KOPT-K1 (cell line): Measurements from ENCODE around the gene KCNH6.

Source experiments
- H3K27ac ChIP-seq: fragments of 200-600 bp; sonication (generic); 2 replicates; pipeline ENCODE4 v1.5.1; 2016; ENCODE audit warnings: antibody characterized with exemption, mild to moderate bottlenecking, low read depth, low read length; ENCODE audit not compliant: poor library complexity, severe bottlenecking
- H3K36me3 ChIP-seq: fragments of 200-600 bp; sonication (generic); 2 replicates; pipeline ENCODE4 v1.5.1; 2017; ENCODE audit warnings: antibody characterized with exemption, mild to moderate bottlenecking, low read length, moderate library complexity; ENCODE audit not compliant: insufficient read depth
- H3K9me3 ChIP-seq: fragments of 200-600 bp; sonication (generic); 2 replicates; pipeline ENCODE4 v1.5.1; 2017; ENCODE audit warnings: antibody characterized with exemption, low read length, mild to moderate bottlenecking; ENCODE audit not compliant: insufficient read depth, poor library complexity, severe bottlenecking

Gene KCNH6

DNA sequence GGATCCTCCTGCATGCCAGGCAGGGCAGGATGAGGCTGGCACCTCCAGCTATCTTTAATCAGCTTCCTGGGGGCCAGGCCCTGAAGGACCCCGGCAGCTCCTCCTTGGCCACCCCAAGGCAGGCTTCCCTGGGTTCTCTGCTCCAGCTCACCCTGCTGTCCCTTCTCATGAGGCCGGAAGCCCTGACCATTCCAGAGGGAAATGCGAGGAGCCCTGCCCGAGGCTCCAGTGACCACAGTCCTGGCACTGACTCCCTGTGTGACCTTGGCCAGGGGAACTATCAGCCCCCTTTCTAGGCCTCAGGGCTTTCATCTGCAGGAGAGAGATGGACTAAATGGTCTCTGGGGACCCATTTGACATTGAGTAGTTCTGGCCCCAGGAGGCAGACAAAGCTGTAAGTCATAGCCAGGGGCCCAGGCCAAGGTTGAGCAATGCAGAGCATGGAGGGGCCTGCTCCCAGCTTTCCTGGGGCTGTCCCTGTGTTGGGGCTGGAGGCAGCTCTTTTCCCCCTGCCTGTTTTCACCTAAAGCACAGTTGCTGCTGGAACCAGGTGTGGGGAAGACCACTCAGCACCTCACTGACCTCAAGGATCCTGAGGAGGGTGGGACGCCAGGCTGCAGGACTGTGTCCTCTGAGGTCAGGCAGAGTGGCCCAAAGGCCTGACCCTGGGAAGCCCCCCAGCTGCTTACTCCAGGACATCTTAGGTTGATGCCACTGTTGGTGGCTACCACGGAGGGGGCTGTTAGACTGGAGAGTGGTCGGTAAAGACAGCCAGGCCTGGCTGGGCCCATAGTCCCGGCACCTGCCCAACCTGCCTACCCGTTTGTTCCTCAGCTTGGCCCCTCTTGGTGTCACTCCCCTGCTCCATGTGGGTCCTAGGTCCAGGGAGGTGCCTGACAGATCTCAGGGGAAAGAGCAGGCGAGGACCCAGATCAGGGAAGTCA, 8.1 kb downstream of the KCNH6 start:
- no peak overlapping the region for H3K27ac ChIP-seq
- no peaks in the 10 kb centered on the region for H3K36me3 ChIP-seq

DNA sequence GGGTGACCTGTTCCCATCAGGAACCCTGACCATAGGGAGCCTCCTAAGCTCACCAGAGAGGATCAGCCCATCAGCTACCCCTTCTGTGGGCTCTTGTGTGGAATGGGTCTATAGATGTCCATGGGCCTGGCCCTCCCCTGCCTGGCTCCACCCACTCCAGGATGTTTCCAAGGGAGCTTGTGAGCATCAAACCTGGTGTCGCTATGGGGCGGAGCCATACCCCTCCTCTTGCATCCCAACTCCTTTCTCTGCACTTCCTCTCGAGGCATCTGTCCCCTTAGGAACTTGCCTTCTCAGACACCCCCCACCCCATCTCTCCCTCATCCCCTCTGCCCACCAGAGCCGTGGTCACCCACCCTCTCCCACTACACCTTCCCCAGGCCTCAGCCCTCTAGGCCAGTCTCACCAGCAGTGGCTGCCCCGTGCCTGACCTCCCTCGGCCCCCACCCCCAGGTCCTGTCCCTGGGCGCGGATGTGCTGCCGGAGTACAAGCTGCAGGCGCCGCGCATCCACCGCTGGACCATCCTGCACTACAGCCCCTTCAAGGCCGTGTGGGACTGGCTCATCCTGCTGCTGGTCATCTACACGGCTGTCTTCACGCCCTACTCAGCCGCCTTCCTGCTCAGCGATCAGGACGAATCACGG, 10.4 kb downstream of the KCNH6 start:
- Histone ChIP-seq H3K36me3 (no peaks in the 10 kb centered on the region), H3K9me3 (no peaks in the 10 kb centered on the region), H3K27ac (no peak overlapping the region)

More for the DNA sequence above, 8.1 kb downstream of the KCNH6 start:
- no peaks in the 10 kb centered on the region for H3K9me3 ChIP-seq

DNA sequence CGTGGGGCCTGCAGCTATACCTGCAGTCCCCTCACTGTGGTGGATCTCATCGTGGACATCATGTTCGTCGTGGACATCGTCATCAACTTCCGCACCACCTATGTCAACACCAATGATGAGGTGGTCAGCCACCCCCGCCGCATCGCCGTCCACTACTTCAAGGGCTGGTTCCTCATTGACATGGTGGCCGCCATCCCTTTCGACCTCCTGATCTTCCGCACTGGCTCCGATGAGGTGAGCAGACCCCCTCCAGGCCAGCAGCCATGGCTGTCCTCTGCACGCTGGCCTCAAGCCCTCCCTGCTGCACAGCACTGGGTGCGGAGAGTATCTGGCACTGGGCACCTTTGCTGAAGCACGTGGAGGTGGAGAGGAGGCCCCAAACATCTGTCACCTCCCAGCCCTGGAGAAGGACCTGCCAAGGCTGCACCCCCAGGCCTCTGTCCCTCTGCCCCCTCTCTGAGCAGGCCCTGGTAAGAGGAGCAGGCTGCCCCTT, 11.0 kb downstream of the KCNH6 start:
- no peaks in the 10 kb centered on the region for H3K36me3 ChIP-seq

DNA sequence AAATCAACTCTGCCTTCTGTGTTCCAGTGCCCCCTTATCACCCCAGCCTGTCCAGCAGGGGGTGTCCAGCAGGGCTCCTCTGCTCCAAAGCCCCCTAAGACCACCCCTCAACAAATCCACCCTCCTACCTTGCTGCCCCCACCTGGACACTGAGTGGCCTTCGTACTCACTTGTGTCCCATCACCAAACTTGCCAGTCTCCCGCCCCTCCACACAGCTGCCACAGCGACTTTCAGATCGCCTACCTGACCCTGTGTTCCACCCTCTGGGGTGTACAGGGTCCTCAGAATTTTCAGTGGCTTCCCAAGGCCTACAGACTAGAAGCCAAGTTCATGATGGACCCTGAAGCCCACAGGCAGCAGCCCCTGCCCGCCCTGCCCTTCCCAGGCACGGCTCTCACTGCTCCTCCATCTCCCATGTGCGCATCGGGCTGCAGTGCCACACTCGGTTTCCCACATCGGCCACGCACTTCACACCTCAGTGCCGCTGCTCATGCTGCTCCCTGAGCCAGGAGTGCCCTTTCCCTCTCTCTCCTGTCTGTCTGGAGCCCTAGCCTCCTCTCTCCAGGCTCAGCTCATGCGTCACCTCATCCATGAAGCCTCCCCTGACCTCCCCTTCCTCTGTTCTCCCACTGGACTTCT, 11.8 kb downstream of the KCNH6 start:
- Histone ChIP-seq H3K27ac (no peak overlapping the region), H3K9me3 (no peaks in the 10 kb centered on the region), H3K36me3 (no peaks in the 10 kb centered on the region)

More for the DNA sequence above, 11.0 kb downstream of the KCNH6 start:
- Histone ChIP-seq H3K27ac (no peak overlapping the region), H3K9me3 (no peaks in the 10 kb centered on the region)

DNA sequence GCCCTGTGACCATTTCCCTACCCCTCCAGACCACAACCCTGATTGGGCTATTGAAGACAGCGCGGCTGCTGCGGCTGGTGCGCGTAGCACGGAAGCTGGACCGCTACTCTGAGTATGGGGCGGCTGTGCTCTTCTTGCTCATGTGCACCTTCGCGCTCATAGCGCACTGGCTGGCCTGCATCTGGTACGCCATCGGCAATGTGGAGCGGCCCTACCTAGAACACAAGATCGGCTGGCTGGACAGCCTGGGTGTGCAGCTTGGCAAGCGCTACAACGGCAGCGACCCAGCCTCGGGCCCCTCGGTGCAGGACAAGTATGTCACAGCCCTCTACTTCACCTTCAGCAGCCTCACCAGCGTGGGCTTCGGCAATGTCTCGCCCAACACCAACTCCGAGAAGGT, 12.5 kb downstream of the KCNH6 start:
- Histone ChIP-seq H3K36me3 (no peaks in the 10 kb centered on the region), H3K27ac (no peak overlapping the region), H3K9me3 (no peaks in the 10 kb centered on the region)

DNA sequence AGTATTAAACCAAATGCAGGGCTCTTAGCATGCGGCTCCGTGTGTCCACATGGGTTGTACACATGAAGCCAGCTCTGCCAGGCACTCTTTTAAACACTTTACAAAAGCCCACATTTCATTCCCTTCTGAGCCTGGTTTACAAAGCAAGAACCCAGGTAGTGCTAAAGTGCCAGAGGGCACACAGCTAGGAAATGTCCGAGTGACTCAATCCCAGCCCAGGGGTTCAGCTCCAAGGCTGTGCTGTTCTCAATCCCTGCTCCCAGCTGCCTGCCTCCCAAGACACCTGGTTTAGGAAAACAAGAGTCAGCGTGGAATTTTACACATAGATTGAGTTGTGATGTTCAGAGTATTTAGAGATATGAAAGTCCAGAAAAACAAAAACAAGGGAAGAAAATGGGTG, 13.8 kb downstream of the KCNH6 start:
- no peaks in the 10 kb centered on the region for H3K9me3 ChIP-seq
- H3K27ac ChIP-seq: no peak overlapping the region

DNA sequence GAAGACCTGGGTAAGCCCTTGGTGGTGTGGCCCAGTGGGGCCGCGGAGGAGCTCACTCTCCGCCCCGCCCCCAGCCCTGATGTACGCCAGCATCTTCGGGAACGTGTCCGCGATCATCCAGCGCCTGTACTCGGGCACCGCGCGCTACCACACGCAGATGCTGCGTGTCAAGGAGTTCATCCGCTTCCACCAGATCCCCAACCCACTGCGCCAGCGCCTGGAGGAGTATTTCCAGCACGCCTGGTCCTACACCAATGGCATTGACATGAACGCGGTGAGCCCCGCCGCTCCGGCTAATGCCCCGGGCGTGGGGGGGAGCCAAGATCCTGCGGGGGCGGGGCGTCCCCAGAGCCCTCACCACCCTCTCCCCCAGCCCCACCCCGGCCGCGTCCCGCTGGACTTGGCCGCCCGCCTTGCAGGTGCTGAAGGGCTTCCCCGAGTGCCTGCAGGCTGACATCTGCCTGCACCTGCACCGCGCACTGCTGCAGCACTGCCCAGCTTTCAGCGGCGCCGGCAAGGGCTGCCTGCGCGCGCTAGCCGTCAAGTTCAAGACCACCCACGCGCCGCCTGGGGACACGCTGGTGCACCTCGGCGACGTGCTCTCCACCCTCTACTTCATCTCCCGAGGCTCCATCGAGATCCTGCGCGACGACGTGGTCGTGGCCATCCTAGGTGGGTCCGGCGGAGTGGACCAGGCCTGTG, 15.0 kb downstream of the KCNH6 start:
- no peaks in the 10 kb centered on the region for H3K9me3 ChIP-seq

More for the DNA sequence above, 13.8 kb downstream of the KCNH6 start:
- no peaks in the 10 kb centered on the region for H3K36me3 ChIP-seq

DNA sequence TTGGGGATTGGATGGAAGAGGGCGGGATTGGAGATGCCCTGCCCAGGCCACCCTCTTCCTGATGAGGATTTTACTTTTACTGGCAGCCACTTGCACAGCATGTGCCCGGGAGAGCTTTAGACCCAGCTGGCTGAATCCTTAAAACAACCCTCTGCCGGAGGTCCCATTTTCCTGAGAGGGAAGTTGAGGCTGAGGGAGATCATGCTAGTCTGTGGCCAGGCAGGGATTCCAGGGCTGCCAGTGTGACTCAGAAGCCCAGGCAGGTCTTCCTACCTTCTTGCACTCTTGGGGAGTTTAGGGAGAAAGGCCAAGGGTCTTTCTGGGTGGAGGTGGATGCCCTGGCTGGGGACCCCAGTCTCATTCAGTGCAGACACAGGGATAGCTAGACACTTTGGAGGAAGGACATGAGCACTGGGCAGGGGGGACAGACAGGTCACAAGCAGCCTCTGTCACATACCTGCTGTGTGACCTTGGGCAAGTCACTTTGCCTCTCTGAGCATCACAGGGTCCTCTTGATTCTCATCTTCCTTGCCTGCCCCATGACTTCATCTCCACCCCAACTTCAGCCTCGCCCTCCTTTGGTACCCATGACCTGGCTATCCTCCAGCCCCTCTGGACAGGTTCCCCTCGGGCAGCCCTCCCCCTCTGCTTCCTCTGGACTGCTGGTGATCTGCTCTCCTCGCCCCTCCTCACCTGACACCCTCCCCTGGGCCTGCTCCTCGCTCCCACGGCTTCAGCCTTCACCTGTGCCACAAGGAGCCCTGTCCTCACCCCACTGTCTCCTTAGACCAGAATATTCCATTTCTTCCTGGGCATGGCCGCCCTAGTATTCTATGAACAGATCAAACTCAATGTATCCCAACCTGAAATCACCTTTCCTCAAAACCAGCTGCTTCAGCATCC, 15.8 kb downstream of the KCNH6 start:
- Histone ChIP-seq H3K36me3 (no peaks in the 10 kb centered on the region), H3K27ac (no peak overlapping the region), H3K9me3 (no peaks in the 10 kb centered on the region)

More for the DNA sequence above, 15.0 kb downstream of the KCNH6 start:
- Histone ChIP-seq H3K27ac (no peak overlapping the region), H3K36me3 (no peaks in the 10 kb centered on the region)

DNA sequence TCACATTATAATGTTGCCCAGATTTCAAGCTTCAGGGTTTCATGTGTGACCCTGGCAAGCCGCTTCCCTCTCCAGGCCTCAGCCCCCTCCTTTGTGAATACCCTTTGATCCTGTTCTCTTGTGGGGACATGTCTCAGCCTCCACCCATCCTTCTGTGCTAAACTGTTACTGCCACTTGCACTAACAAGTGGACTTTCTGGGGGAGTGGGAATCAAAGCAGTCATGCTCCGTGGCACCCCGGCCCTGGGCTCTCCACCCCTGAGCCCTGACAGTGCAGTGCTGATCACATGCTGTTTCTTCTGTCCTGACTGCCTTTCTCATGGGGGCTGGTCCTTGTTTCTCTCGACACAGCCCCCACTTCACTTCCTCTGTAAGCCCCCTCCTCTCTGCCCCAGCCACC, 17.4 kb downstream of the KCNH6 start:
- no peak overlapping the region for H3K27ac ChIP-seq
- H3K36me3 ChIP-seq: no peaks in the 10 kb centered on the region
- H3K9me3 ChIP-seq: no peaks in the 10 kb centered on the region

DNA sequence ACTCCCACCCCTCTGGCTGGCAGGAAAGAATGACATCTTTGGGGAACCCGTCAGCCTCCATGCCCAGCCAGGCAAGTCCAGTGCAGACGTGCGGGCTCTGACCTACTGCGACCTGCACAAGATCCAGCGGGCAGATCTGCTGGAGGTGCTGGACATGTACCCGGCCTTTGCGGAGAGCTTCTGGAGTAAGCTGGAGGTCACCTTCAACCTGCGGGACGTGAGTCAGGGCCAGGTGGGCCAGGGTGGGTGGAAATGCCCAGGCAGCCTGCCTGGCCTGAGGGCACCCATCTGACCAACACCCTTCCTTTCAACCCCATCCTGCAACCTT, 19.0 kb downstream of the KCNH6 start:
- Histone ChIP-seq H3K9me3 (no peaks in the 10 kb centered on the region), H3K36me3 (no peaks in the 10 kb centered on the region), H3K27ac (no peak overlapping the region)

DNA sequence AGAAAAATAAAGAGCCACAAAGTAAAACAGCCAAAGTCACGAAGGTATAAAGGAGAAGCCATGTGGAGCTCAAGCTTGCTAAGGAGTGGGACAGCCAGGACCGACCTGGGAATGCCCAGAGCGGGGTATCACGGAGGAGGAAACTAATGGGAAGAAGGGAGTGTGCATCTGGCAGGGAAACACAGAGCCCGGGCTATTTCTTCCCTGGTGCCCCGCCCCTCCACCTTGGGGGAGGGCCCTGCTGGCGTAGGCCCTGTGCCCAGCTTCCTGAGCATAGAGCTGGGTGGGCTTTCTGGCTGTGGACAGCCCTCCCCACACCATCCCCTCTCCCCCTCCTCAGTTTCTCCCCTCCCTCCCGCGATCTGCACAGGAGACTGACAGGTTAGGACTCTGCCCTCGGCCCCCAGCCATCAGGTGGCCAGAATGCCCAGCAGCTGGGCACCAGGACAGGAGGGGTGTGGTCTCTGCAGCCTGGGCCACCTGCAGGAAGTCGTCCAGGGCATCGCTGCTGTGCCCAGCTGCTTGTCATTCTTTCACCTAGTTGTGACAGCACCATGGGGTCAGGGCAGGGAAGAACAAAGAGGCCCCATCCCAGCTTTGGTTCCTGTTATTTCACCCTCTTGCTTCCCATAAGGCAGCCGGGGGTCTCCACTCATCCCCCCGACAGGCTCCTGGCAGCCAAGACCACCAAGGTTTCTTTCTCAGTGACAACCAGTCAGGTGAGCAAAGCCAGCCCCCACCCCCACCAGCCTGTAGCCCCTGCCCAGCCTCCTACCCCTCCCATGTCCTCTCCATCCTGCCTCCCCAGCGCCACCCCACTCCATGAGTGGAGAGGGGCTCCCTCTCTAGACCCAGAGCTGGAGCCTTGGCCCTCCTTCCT, 20.0 kb downstream of the KCNH6 start:
- no peak overlapping the region for H3K27ac ChIP-seq
- H3K36me3 ChIP-seq: no peaks in the 10 kb centered on the region
- no peaks in the 10 kb centered on the region for H3K9me3 ChIP-seq

DNA sequence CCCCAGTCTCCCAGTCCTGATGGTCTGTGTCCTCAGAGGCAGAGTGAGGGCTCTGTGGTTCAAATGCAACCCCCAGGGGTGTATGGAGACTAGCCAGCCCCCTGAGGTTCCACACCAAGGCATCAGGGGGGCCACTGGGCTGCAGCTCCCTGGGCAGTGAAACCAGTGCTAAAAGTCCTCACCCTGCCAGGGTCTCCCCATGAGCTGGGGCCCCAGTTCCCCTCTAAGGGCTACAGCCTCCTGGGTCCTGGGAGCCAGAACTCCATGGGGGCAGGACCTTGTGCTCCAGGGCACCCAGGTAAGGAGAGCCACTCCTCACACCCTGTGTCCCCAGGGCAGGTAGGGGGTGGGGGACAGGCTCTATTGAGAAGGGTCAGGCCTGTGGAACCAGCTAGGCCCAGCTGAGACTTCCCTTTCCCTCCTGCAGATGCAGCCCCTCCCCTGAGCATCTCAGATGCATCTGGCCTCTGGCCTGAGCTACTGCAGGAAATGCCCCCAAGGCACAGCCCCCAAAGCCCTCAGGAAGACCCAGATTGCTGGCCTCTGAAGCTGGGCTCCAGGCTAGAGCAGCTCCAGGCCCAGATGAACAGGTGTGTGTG, 20.8 kb downstream of the KCNH6 start:
- Histone ChIP-seq H3K36me3 (no peaks in the 10 kb centered on the region), H3K27ac (no peak overlapping the region), H3K9me3 (no peaks in the 10 kb centered on the region)
